Chondrocyte (in vitro differentiated cells): ENCODE results near the gene MAPK8. TPM values are rescaled to one million over a fixed set of nuclear protein-coding genes. Genes with fewer than 3 reads are reported as not detected.
"Not testable (repeated sequence)": the region's sequence is repeated elsewhere in the genome, so short reads cannot be mapped to it uniquely, and the experiment has no call there.

Experiments
- DNase-seq: peaks from one replicate; pipeline ENCODE4 v3.0.0; 2021; ENCODE audit warnings: mixed read lengths, low spot score
- H3K27ac Mint-ChIP-seq: one replicate; pipeline ENCODE4 v1.8.0; 2021; ENCODE audit warnings: mild to moderate bottlenecking, moderate library complexity, mixed read lengths; ENCODE audit not compliant: unreplicated experiment
- H3K27me3 Mint-ChIP-seq: 2 replicates; pipeline ENCODE4 v1.8.0; 2021; ENCODE audit warnings: low read depth, mixed read lengths
- H3K36me3 Mint-ChIP-seq: 2 replicates; pipeline ENCODE4 v1.8.0; 2021; ENCODE audit warnings: low read depth, mixed read lengths
- H3K4me1 Mint-ChIP-seq: 2 replicates; pipeline ENCODE4 v1.8.0; 2021; ENCODE audit warnings: low read depth, mild to moderate bottlenecking, mixed read lengths
- H3K4me3 Mint-ChIP-seq: one replicate; pipeline ENCODE4 v1.8.0; 2021; ENCODE audit warnings: mild to moderate bottlenecking, moderate library complexity, mixed read lengths; ENCODE audit not compliant: unreplicated experiment
- H3K9me3 Mint-ChIP-seq: 2 replicates; pipeline ENCODE4 v1.8.0; 2021; ENCODE audit warnings: low read depth, mixed read lengths
- CTCF ChIP-seq: fragments of 200-600 bp; sonication (generic); IDR thresholded peaks from 2 replicates; pipeline ENCODE4 v1.5.0; 2021; ENCODE audit warnings: antibody characterized with exemption, mild to moderate bottlenecking, moderate library complexity
- total RNA-seq: library from RNA; stranded (reverse); gene quantifications from 3 replicates; pipeline ENCODE4 v1.2.1, GENCODE V29; 2021

MAPK8 gene
- total RNA-seq, 1 donor from 2014 or later, result 43.4 TPM

DNA sequence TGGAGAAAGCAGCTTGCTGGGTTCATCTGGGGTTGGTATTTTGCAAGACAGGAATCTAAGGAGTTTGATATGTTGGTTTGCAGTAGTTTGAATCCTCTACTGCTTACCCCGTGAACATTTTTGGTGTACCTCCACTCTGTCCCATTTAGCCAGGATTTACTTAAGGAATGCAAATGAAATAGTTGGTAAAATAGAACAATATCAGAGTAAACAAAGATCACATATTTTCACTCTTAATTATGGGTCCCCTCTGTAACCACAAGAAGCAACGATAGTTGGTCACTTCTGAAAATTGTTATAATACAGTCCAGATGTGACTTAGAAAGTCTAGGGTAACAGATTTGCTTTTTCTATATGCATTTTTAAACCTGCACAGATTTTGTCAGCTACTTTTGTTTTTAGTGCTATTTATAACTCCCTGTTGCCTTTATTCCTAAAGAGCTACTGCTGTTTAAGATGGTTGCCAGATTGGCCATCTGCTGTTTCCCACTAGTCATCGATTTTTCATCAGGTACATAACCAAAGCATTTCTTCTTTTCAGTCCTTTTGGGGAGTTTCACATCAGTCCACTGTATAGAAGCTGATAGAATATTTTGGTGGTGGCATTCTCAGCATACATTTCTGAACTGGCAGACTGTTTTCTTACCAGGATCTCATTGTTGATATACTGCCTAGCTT lies 37.6 kb downstream of the MAPK8 start:
- H3K9me3 Mint-ChIP-seq, result peaks cover 27% of the 10 kb centered on the region
- peaks cover 36% of the 10 kb centered on the region for H3K4me1 Mint-ChIP-seq
- no peaks in the 10 kb centered on the region for H3K27me3 Mint-ChIP-seq
- H3K27ac Mint-ChIP-seq, result peak overlapping the region; percentile 28
- H3K36me3 Mint-ChIP-seq, result peaks cover 12% of the 10 kb centered on the region
- DNase-seq, result no peak
- H3K4me3 Mint-ChIP-seq, result no peak overlapping the region
- no peak for TF ChIP-seq CTCF

DNA sequence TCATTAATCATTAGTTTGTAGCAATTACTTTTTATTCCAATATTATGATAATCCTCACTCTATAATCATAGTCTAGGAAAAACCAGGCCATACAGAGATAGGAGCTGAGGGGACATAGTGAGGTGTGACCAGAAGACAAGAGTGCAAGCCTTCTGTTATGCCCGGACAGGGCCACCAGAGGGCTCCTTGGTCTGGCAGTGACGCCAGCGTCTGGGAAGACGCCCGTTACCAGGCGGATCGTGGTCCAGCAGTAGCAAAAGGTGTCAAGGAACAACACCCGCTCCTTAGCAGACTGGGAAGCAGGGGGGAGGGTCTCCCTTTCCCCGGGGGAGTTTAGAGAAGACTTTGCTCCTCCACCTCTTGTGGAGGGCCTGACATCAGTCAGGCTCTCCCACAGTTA lies 39.8 kb downstream of the MAPK8 start:
- H3K27me3 Mint-ChIP-seq, DNase-seq, H3K27ac Mint-ChIP-seq, H3K4me3 Mint-ChIP-seq: not testable (repeated sequence)
- H3K9me3 Mint-ChIP-seq, result peaks cover 32% of the 10 kb centered on the region
- peaks cover 17% of the 10 kb centered on the region for H3K36me3 Mint-ChIP-seq
- peak; percentile 49 for TF ChIP-seq CTCF
- H3K4me1 Mint-ChIP-seq, result peaks cover 23% of the 10 kb centered on the region

GRCh38 chr10:48347539-48347938 lies 41.1 kb downstream of the MAPK8 start:
- peaks cover 17% of the 10 kb centered on the region for H3K36me3 Mint-ChIP-seq

GRCh38 chr10:48347943-48348342 lies 41.5 kb downstream of the MAPK8 start:
- peaks cover 24% of the 10 kb centered on the region for H3K9me3 Mint-ChIP-seq
- H3K36me3 Mint-ChIP-seq, result peaks cover 17% of the 10 kb centered on the region

More at GRCh38 chr10:48347539-48347938, 41.1 kb downstream of the MAPK8 start:
- H3K27me3 Mint-ChIP-seq, H3K27ac Mint-ChIP-seq, DNase-seq, H3K4me3 Mint-ChIP-seq: not testable (repeated sequence)
- H3K4me1 Mint-ChIP-seq, result peaks cover 19% of the 10 kb centered on the region
- peaks cover 26% of the 10 kb centered on the region for H3K9me3 Mint-ChIP-seq

GRCh38 chr10:48353246-48353645 lies 46.8 kb downstream of the MAPK8 start:
- Mint-ChIP-seq H3K27ac (no peak overlapping the region), H3K36me3 (peaks cover 10% of the 10 kb centered on the region), H3K4me3 (no peak overlapping the region), H3K4me1 (peaks cover 11% of the 10 kb centered on the region), H3K9me3 (peaks cover 13% of the 10 kb centered on the region), H3K27me3 (no peaks in the 10 kb centered on the region)
- no peak for DNase-seq
- TF ChIP-seq CTCF, result no peak

More at GRCh38 chr10:48347943-48348342, 41.5 kb downstream of the MAPK8 start:
- not testable (repeated sequence) for H3K27me3 Mint-ChIP-seq, DNase-seq, H3K4me3 Mint-ChIP-seq, H3K27ac Mint-ChIP-seq
- peaks cover 19% of the 10 kb centered on the region for H3K4me1 Mint-ChIP-seq

DNA sequence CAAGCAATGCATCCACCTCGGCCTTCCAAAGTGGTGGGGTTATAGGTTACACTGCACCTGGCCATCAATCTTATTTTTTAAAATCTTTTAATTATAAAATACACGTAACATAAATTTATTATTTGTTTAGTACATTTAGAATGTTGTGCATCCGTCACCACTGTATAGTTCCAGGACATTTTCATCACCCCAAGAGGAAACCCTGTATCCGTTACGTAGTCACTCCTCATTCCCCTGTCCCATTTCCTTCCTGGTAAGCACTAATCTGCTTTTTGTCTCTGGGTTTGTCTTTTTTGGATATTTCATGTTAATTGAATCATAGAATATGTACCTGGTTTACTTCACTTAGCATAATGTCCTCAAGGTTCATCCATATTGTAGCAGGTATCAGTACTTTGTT lies 51.2 kb downstream of the MAPK8 start:
- DNase-seq, result no peak
- Mint-ChIP-seq H3K27ac (no peak overlapping the region), H3K4me3 (no peak overlapping the region), H3K27me3 (no peaks in the 10 kb centered on the region), H3K4me1 (peaks cover 27% of the 10 kb centered on the region), H3K36me3 (no peaks in the 10 kb centered on the region), H3K9me3 (no peaks in the 10 kb centered on the region)
- TF ChIP-seq CTCF, result no peak
